Suprapubic skin (tissue), 4 donors: ENCODE data around the gene LPCAT1.

ENCODE experiments used
- CTCF ChIP-seq, 2 donors: fragments of 200-600 bp in 1 of 2; fragments of 450-650 bp in 1 of 2; sonication (generic) in 1 of 2; IDR thresholded peaks; one replicate each; pipeline ENCODE4 v1.5.1; 2016 to 2019; ENCODE audit warnings: antibody characterized with exemption in 2 of 2, mild to moderate bottlenecking in 1 of 2, moderate library complexity in 1 of 2
- POLR2A ChIP-seq, 2 donors: fragments of 450-650 bp; IDR thresholded peaks; one replicate each; pipeline ENCODE4 v1.6.1; 2017; ENCODE audit warnings: antibody characterized with exemption in 2 of 2, mild to moderate bottlenecking in 2 of 2, moderate library complexity in 2 of 2
- POLR2AphosphoS5 ChIP-seq, 3 donors: sonication (generic); formaldehyde crosslinking; IDR thresholded peaks; one replicate each; pipeline ENCODE4 v1.6.1; 2017; ENCODE audit warnings: antibody characterized with exemption in 3 of 3

GRCh38 chr5:1481959-1482331 lies 41.8 kb downstream of the LPCAT1 start:
- TF ChIP-seq CTCF (IDR thresholded peaks at IDR 0.05) (no peak), POLR2A (IDR thresholded peaks at IDR 0.05) (no peak), POLR2AphosphoS5 (IDR thresholded peaks at IDR 0.05) (no peak)
